ENCODE results near the gene HOXD3. TPM values are rescaled to one million over a fixed set of nuclear protein-coding genes. Genes with fewer than 3 reads are reported as not detected.

HOXD3 gene
- total and polyA plus RNA-seq, 9 of the 15 experiments (the other 6 are each of a cell fraction or from before 2014, with no cell fraction given), result not detected

DNA sequence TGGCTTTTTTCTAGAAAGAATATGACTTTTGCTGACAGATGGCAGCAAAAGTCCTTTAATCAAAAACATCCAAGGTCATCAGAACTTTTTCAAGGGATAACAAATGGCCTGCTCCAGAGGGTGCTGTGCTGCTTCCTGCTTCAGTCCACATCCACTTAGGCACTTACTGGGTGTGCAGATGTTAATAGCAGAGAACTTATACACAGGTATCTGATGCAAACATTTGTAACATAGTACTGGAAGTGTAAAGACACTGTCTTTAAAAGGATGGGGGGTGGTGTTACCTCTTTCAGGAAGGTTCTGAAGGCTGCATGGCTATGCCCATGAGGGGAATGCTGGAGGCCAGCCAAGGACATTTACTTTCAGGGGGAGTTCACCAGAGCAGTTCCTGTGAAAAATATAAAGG is 22.1 kb upstream of the HOXD3 start (continued):
- no peak for TF ChIP-seq CEBPG (CRISPR knock-in tag; IDR thresholded peaks at IDR 0.05)
- TF ChIP-seq CEBPG (tag; conservative IDR thresholded peaks at IDR 0.05 in 1 of 2, IDR thresholded peaks at IDR 0.05 in 1 of 2), result peak in 1 of 2 experiments; percentile 79; a peak in 2 of 4 replicates
- no peak for TF ChIP-seq ZC3H11A (IDR thresholded peaks at IDR 0.05; ENCODE audit: low read depth, low read length)
- no peak for TF ChIP-seq NR4A1 (CRISPR knock-in tag; IDR thresholded peaks at IDR 0.05)
- TF ChIP-seq NR4A1 (tag; IDR thresholded peaks at IDR 0.05), result no peak
- no peak for TF ChIP-seq HDAC3 (IDR thresholded peaks at IDR 0.05; ENCODE audit: borderline replicate concordance, partially characterized antibody)
- no peak for TF ChIP-seq MTA1 (IDR thresholded peaks at IDR 0.05; ENCODE audit: borderline replicate concordance)
- TF ChIP-seq, protein P1, sequence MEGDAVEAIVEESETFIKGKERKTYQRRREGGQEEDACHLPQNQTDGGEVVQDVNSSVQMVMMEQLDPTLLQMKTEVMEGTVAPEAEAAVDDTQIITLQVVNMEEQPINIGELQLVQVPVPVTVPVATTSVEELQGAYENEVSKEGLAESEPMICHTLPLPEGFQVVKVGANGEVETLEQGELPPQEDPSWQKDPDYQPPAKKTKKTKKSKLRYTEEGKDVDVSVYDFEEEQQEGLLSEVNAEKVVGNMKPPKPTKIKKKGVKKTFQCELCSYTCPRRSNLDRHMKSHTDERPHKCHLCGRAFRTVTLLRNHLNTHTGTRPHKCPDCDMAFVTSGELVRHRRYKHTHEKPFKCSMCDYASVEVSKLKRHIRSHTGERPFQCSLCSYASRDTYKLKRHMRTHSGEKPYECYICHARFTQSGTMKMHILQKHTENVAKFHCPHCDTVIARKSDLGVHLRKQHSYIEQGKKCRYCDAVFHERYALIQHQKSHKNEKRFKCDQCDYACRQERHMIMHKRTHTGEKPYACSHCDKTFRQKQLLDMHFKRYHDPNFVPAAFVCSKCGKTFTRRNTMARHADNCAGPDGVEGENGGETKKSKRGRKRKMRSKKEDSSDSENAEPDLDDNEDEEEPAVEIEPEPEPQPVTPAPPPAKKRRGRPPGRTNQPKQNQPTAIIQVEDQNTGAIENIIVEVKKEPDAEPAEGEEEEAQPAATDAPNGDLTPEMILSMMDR (IDR thresholded peaks at IDR 0.05 in 2 of 3, conservative IDR thresholded peaks at IDR 0.05 in 1 of 3; ENCODE audit: insufficient read depth in 2 of 3, low read depth in 1 of 3, low read length in 3 of 3), result 0 out of 6 replicates have a peak, but pooled peaks of 1 of the 3 experiments have one; percentile 14
- TF ChIP-seq, protein P2, sequence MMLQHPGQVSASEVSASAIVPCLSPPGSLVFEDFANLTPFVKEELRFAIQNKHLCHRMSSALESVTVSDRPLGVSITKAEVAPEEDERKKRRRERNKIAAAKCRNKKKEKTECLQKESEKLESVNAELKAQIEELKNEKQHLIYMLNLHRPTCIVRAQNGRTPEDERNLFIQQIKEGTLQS (IDR thresholded peaks at IDR 0.05), result peak; percentile 17; the same call in 1 of the 2 replicates
- TF ChIP-seq, protein P2 (CRISPR knock-in tag; conservative IDR thresholded peaks at IDR 0.05), result no peak
- no peak for TF ChIP-seq PHB2 (IDR thresholded peaks at IDR 0.05; ENCODE audit: low read depth)
- TF ChIP-seq ARID1B (IDR thresholded peaks at IDR 0.05), result no peak
- no peak for TF ChIP-seq ZNF778 (CRISPR knock-in tag; IDR thresholded peaks at IDR 0.05)
- TF ChIP-seq, protein P3, sequence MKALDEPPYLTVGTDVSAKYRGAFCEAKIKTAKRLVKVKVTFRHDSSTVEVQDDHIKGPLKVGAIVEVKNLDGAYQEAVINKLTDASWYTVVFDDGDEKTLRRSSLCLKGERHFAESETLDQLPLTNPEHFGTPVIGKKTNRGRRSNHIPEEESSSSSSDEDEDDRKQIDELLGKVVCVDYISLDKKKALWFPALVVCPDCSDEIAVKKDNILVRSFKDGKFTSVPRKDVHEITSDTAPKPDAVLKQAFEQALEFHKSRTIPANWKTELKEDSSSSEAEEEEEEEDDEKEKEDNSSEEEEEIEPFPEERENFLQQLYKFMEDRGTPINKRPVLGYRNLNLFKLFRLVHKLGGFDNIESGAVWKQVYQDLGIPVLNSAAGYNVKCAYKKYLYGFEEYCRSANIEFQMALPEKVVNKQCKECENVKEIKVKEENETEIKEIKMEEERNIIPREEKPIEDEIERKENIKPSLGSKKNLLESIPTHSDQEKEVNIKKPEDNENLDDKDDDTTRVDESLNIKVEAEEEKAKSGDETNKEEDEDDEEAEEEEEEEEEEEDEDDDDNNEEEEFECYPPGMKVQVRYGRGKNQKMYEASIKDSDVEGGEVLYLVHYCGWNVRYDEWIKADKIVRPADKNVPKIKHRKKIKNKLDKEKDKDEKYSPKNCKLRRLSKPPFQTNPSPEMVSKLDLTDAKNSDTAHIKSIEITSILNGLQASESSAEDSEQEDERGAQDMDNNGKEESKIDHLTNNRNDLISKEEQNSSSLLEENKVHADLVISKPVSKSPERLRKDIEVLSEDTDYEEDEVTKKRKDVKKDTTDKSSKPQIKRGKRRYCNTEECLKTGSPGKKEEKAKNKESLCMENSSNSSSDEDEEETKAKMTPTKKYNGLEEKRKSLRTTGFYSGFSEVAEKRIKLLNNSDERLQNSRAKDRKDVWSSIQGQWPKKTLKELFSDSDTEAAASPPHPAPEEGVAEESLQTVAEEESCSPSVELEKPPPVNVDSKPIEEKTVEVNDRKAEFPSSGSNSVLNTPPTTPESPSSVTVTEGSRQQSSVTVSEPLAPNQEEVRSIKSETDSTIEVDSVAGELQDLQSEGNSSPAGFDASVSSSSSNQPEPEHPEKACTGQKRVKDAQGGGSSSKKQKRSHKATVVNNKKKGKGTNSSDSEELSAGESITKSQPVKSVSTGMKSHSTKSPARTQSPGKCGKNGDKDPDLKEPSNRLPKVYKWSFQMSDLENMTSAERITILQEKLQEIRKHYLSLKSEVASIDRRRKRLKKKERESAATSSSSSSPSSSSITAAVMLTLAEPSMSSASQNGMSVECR (CRISPR knock-in tag; IDR thresholded peaks at IDR 0.05), result no peak
- no peak for TF ChIP-seq NELFE (IDR thresholded peaks at IDR 0.05; ENCODE audit: insufficient read depth, insufficient read length)
- no peak for TF ChIP-seq PHF21A (IDR thresholded peaks at IDR 0.05; ENCODE audit: borderline replicate concordance, low read depth)
- no peak for TF ChIP-seq SRF (CRISPR knock-in tag; IDR thresholded peaks at IDR 0.05)
- no peak for TF ChIP-seq U2AF2 (optimal IDR thresholded peaks at IDR 0.05; ENCODE audit: low read depth, low read length)

All from K562 (cell line).